ENCODE measurements around the gene RPS15A. TPM values are rescaled to one million over a fixed set of nuclear protein-coding genes. Genes with fewer than 3 reads are reported as not detected.

RPS15A gene
- total RNA-seq, 1 experiment from 2014 or later: 1,977 TPM

- H3K79me2 ChIP-seq (ENCODE audit: low read depth): peaks cover 10% of the 10 kb centered on the region
- H3K9me3 ChIP-seq (ENCODE audit: insufficient read depth, low read depth): no peaks in the 10 kb centered on the region
- peak overlapping the region; percentile 55; the same call in 1 of the 2 replicates for H3K27ac ChIP-seq
- H2AFZ ChIP-seq: no peak overlapping the region
- H3K4me3 ChIP-seq: no peak overlapping the region
- POLR2A ChIA-PET (ENCODE audit: unreplicated experiment): interaction anchor here (0.6 kb wide), 1 partner anchor 17 kb away, joined by 3 read pairs; no protein-coding TSS in a partner anchor
- no peak for TF ChIP-seq EZH2 (IDR thresholded peaks at IDR 0.05; ENCODE audit: low read depth)
- TF ChIP-seq CTCF (conservative IDR thresholded peaks at IDR 0.05): no peak
- peaks cover 23% of the 10 kb centered on the region; the same call in 1 of the 2 replicates for H3K4me1 ChIP-seq (replicated peaks; ENCODE audit: insufficient read depth)
- no peaks in the 10 kb centered on the region for H3K9me2 ChIP-seq (ENCODE audit: insufficient read depth)
- DNase-seq: no peak
- H3K27me3 ChIP-seq (ENCODE audit: insufficient read depth, low read depth): no peaks in the 10 kb centered on the region
- H3K4me2 ChIP-seq: no peak overlapping the region
- H4K20me1 ChIP-seq (ENCODE audit: insufficient read depth): peaks cover 5% of the 10 kb centered on the region
- peaks cover 20% of the 10 kb centered on the region; the same call in 1 of the 2 replicates for H3K36me3 ChIP-seq (ENCODE audit: low read depth)
- CTCF ChIA-PET: interaction anchor here (0.5 kb wide), 1 partner anchor 302 kb away, joined by 3 read pairs; no protein-coding TSS in a partner anchor
- peaks cover 47% of the 10 kb centered on the region for H3F3A ChIP-seq (ENCODE audit: insufficient read depth, low read depth)
- no TSS peak for BruUV-seq (replicated peaks)
- intact Hi-C loops (cut with micrococcal nuclease; ENCODE audit: unreplicated experiment): no loop called here
Observed at GRCh38 chr16:18805257-18805773, 15.2 kb upstream of the RPS15A start.

GRCh38 chr16:18804540-18804939 is 14.4 kb upstream of the RPS15A start:
- BruUV-seq (replicated peaks): no TSS peak

More at GRCh38 chr16:18804540-18804939, 14.4 kb upstream of the RPS15A start:
- TF ChIP-seq EZH2 (IDR thresholded peaks at IDR 0.05; ENCODE audit: low read depth) (no peak), CTCF (conservative IDR thresholded peaks at IDR 0.05) (no peak)
- Histone ChIP-seq H3K4me2 (0 out of 2 replicates have a peak overlapping the region, but pooled peaks have one; percentile 3), H2AFZ (no peak overlapping the region), H3K9me3 (ENCODE audit: insufficient read depth, low read depth) (no peaks in the 10 kb centered on the region), H4K20me1 (ENCODE audit: insufficient read depth) (peaks cover 12% of the 10 kb centered on the region), H3K4me1 (replicated peaks; ENCODE audit: insufficient read depth) (peaks cover 29% of the 10 kb centered on the region), H3K27ac (peak overlapping the region; percentile 55), H3K4me3 (no peak overlapping the region), H3K79me2 (ENCODE audit: low read depth) (peaks cover 18% of the 10 kb centered on the region), H3K27me3 (ENCODE audit: insufficient read depth, low read depth) (no peaks in the 10 kb centered on the region), H3F3A (ENCODE audit: insufficient read depth, low read depth) (peaks cover 39% of the 10 kb centered on the region), H3K9me2 (ENCODE audit: insufficient read depth) (no peaks in the 10 kb centered on the region), H3K36me3 (ENCODE audit: low read depth) (peaks cover 14% of the 10 kb centered on the region)
- no peak for DNase-seq
- CTCF ChIA-PET: interaction anchor here (0.5 to 0.7 kb wide), 2 partner anchors 13 to 77 kb away, joined by 3 to 8 read pairs; no protein-coding TSS in a partner anchor
- POLR2A ChIA-PET (ENCODE audit: unreplicated experiment): interaction anchor here (0.6 to 1.2 kb wide), 3 partner anchors 14 to 623 kb away, joined by 3 to 5 read pairs (median 3); partner anchors contain the start of gene RPS15A
- intact Hi-C loops (cut with micrococcal nuclease; ENCODE audit: unreplicated experiment): loop anchor here (5.0 kb wide), 3 partner anchors 163 to 263 kb away; partner anchors contain the start of genes COQ7 and TMC7

Measured in PC-9 (cell line).